HK-2 (cell line): ENCODE measurements around the gene TMEM163.
"Not testable (repeated sequence)": the region's sequence is repeated elsewhere in the genome, so short reads cannot be mapped to it uniquely, and the experiment has no call there.

Source experiments
- DNase-seq: peaks from one replicate; pipeline ENCODE4 v3.0.0-alpha.2; 2018; ENCODE audit not compliant: unreplicated experiment

TMEM163 gene

DNA sequence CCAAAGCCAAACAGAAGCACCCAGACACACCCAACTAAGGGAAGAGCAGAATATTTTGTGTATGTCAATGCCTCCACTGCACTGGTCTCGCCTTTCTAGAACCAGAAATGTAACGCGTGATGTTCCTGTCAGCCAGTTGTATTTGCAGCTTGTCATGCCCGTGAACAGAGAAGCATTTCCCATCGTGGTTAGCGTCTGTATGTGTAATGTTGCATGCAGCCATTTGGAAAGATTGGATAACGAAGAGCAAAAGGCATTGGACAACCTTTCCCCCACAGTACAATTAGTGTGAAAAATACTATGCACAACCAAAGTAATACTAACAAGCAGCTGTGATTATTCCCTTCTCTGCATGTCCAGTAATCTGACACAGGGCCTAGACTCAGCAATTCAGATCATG is 140.5 kb downstream of the TMEM163 start:
- DNase-seq: no peak

DNA sequence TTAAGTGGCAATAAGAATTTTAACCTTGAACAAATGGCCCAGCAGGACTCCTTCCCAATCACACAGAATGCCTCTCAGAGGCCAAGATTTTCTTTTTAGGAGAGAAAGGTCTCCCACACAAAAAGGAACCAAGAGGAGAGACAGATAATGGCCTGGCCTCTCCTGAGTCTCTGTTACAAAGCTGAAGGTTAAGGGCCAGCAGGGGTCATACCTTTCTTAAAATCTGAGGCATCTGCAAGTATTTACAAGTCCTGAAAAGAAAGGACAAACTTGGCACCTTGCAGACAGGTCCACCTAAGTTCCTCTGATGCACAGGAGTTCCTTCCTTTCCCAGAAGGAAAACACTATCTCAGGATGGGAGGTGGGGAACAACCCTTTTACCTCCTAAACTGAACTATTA is 142.3 kb downstream of the TMEM163 start:
- DNase-seq: no peak

DNA sequence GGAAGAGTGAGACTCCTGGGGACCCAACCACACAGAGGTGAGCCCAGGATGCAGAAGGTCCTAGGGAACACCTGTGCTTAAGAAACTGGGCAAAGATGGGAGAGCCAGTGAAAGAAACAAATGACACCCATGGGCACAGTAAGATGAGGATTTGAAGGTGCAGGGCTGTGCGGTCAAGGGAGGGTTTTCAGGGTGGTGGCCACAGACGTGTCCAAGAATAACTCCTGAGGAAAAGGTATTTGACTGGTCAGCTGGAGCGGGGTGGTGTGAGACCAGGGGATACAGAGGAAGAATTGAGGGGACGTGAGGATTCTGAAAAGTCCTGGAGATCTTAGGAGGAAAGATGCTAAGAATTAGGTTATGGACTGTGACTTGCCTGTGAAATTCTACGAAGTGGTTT is 142.9 kb downstream of the TMEM163 start:
- no peak for DNase-seq

DNA sequence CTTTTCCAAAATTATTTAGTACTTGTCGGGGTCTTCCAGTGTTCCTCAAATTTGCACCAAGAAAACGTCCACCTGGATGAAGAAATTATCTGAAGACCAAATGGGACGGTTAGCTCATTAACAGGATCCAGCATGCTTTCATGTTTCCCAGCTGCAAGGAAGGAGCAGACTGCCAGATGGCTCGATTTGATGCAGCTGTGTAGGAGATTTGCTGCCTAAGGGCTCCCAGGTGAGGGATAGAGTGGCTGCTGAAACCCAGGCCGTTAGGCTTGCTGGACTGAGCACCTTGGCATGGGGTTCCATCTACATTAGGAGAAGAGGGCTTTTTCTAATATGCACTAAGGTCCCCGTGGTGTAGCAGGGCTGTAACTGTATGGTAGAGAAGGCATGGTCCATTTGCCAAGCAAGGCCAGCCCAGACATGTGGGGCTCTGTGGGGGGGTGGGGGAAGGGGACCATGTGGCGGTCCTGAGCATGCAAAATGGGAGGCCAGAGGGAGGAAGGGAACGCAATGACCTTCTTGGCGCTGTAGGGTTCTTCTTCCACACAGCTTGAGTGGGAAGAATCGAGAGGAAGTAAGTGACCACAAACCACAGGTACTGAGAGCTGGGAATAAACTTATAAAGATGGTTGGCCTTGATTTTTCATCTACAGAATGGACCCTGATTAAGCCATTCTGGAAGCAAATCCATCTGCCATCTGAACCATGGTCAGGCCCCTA is 144.0 kb downstream of the TMEM163 start:
- no peak for DNase-seq

DNA sequence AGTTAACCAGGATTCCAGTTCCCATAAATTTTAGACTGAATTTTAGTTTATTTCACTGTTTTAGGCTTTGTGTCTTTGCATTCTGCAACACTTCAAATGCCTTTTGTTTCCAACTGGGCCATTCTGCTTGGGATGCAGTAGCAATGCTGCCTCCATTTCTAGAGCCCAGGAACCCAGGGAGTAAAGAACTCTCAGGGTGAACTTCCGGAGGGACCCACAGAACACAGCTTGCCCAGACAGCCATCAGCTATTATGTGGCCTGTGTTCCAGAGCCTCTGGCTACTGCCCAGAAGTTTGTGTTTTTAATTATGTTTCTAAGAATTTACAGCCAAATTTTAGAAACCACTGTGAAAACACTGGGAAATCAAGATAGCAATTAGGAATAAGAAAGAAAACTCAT is 145.1 kb downstream of the TMEM163 start:
- DNase-seq: no peak

DNA sequence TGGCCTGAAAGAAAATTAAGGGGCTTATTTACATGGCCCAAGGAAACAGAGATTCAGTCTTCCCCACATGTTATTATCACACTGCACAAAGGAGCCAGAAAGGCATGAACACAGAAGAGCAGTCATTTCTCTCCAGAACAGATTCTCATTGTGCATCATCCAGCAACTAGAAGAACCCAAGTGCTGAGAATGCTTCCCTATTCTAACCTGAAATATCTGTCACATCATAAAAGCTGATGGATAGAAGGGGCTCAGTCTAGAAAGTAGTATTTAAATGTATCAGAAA is 145.8 kb downstream of the TMEM163 start:
- no peak for DNase-seq

DNA sequence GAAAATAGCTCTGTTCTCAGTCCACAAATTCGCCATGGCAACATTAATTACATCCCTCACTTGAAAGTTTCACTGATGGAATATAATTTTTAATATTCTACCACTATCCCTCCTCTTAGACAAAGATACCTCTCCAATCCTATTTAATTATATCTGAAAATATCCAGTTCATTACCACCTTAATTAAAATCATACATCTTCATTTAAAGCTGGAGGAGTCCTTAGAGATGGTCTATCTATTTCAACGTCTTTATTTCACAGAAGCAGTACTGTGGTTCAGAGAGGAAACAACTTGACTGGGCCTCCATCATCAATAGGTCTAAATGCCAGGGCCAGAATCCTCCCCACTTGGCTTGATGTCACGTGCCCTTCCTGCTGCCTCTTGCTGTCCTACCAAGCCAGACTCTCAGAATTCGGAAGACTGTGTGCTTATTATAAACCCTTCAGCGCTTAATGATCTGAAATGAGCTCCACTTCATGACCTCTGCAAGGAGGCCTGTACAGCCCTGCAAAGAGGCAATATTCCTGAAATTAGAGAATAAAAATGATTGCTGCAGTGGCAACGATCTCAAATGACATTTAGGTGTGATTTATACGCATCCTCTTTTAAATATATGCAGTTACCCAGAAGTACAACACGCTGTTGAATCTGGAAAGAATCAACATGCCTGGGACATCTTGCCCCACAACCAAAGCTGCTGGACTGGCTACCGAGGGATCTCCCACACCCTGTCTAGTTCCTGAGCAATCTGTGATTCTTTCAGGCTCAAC is 146.3 kb downstream of the TMEM163 start:
- no peak for DNase-seq

DNA sequence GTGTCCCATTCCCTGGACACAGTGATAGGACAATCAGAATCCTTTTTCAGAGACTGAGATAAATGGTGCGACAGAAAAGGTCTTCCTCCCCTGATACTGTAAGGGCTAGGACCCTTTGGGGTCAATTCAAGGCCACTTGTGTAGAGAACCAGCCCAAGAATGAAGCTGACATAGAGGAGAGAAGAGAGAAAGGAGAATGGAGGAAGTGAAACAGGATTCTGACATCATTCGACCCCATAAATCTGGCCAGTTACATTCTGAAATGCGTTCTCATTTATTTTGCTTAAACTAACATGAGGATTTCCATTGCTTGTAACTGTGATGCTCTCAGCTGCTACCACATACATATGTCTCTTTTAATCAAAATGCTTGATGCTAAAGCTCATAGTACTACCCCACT is 148.1 kb downstream of the TMEM163 start:
- DNase-seq: no peak

DNA sequence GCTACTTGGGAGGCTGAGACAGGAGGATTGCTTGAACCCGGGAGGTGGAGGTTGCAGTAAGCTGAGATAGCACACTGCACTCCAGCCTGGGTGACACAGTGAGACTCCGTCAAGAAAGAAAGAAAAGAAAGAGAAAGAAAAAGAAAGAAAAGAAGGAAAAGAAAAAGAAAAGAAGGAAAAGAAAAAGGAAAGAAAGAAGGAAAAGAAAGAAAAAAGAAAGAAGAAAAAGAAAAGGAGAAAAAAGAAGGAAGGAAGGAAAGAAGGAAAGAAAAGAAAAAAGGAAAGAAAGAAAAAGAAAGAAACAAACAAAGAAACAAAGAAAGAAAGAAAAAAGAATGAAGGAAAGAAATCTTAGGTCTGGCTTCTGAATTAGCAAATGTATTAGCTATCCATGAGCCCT is 150.4 kb downstream of the TMEM163 start:
- no peak for DNase-seq

DNA sequence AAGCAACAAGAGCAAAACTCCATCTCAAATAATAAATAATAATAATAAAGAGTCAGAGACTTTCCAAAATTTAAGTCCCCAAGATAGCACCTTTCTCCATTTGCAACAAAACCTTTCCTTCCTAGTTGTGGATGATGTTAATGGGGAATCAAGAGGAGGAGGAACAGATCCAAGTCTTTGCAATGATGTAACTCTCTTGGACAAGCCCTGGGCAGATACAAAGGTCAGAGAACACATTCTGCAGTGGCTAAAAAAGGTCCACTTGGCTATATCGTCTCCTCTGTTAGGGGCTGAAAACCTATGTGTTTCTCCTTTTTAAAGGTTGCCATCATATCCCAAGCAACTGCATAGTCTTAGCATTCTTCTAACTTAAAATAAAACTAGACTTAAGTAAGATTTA is 151.1 kb downstream of the TMEM163 start:
- DNase-seq: no peak

DNA sequence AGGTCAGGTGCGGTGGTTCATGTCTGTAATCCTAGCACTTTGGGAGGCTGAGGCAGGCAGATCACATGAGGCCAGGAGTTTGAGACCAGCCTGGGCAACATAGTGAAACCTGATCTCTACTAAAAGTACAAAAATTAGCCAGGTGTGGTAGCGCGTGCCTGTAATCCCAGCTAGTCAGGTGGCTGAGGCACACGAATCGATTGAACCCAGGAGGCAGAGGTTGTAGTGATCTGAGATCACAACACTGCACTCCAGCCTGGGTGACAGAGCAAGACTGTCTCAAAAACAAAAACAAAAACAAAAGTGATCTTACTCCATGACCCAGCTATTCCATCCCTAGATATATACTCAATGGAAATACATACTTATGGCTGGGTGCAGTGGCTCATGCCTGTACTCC is 153.8 kb downstream of the TMEM163 start:
- DNase-seq: not testable (repeated sequence)

DNA sequence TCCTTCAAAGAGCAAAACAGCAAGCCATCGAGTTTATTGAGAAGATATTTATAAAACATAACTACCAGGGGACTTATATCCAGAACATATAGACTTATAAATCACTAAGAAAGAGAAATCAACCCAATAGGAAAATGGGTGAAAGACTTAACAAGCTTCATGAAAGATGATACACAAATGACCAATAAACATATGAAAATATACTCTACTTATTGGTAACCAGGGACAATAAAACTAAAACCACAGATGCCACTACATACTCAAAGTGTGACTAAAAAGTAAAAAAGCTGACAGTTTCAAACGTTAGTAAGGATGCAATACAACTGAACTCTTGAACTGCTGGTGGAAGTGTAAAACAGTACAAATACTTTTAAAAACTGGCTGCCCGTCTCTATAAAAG is 154.3 kb downstream of the TMEM163 start:
- DNase-seq: no peak

DNA sequence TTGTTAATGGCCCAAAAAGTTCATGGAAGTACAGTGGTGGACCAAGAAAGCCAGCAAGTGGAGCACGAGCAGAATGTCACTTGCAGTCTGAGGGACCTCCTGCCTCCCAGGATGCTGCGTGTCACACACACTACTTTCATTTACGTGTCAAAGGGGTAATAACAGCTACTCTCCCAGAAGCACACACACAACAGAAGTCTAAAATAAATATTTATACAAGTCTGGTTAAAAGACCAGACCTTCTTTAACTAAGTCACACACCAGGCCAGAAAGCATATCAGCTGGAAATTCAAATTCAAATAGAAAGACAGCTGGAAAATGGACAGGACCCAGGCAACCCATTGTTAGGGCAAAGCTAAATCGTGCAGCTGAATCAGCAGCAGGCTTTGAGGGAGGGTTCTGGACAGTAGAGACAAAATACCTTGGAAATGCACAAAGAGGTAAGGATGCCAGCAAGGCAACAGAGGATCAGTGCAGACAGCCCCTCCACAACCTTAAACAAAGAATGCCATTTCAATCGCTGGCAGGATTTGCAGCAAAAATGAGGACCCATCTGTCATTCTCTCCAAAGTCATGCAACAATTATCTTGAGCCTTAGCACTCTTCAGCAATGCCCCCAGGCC is 160.5 kb downstream of the TMEM163 start:
- no peak for DNase-seq

DNA sequence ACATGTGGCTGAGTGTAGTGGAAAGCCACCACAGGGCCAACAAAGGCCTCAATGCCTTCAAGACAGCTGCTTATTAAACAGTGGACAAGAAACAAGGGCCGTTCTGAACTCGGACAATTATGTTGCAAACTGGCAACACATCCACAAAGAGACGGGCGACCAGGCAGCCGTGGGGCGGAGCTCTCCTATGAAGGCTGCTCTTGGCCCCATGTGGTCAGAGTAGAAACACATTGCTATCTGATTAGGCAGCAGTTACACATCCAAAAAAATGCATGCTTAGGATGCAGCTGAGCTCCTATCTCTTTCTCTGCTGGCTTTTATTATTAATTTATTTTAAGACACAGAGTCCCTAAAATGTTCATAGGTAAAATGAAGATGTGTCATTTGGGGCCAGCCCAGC is 163.4 kb downstream of the TMEM163 start:
- no peak for DNase-seq

DNA sequence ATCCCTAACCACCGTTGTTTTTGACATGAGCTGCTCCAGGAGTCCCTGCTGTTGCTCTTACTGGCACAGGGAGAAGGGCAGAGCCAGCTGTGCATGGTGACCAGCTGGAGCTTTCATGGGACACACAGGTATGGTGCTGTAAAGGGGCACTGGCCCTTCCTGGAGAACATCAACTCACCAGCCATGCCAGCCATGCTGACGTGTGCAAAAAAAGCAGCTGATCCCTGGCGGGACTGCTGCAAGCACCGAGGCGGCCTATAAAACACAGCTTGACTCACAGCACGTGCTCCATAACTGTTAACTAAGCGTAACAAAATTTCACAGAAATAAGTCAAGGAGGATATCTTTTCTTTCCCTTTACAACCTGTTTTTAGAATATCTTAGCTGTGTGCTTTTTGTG is 165.1 kb downstream of the TMEM163 start:
- DNase-seq: no peak

DNA sequence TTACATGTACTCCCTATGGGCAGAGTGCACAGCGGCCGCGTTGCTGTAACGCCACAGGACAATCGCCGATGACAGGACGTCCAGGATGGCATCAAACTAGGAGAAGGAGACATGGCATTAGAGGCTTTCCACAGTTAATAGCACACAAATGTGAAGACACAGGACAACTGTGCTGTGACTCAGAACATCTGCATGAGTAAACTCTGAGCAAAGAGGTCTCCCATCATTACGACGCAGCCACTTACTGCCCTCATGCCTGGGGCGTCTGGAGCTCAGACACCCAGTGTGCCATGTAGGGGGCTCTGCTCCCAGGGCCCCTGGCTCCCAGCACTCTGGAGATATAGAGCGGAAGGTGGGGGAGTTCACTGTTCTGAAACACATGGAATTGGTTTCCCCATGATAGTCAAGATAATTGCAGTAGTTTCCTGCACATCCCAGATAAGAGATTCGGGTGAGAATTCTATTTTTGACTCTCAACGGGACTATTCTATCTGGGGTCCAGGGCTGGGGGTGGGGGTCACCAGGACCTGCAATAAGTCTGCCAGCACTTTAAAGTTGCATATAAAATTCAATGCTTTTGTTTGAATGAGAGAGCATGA is 168.1 kb downstream of the TMEM163 start:
- no peak for DNase-seq

DNA sequence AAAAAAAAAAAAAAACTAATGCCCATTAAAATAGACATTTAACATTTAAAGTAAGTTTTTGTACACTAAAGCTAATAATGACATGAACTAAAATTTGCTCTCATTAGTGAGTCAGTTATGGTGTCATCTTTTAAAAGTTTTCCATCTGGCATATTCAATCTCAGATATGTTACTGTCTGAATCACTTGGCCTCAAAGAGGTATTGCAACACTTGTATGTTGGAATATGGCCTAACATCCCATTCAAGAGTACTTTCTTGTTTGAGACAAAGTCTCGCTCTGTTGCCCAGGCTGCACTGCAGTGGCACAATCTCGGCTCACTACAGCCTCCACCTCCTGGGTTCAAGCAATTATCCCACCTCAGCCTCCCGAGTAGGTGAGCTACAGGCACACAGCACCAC is 169.7 kb downstream of the TMEM163 start:
- no peak for DNase-seq

DNA sequence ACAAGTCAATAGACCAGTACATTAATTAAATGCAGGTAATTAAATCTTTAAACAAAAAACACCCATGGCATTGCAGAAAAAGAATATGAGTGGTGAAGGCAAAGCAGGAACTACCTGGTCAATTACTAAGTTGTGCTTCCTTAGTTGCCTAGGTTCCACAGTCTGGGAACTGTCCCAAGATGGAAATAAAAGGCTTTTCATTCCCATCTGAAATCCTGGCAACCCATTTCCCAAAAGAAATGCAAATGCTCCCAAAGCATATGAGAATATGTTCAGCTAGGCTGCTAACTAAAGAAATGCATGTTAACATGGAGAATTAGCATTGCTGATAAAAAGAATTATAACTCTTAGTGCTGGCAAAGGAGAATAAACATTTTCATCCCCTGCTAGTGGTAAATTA is 177.8 kb downstream of the TMEM163 start:
- no peak for DNase-seq

DNA sequence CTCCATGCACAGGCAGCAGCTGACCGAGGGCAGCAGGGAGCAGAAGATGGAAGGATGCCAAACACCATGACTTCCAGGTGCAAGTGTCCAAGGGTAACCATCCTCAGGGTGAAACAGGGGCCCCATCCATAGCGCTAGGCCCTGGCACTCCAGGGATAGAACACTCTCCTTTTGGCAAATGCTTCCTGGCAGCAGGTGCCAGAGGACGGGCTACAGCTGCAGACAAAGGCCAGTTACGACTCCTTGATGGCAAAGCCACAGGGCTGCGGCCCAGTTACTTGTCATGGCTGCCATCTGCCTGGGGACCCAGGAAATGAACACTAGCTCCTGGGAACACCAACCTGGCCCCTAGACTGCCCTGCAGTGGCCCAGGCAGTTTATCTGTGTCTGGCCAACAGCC is 178.8 kb downstream of the TMEM163 start:
- DNase-seq: no peak

DNA sequence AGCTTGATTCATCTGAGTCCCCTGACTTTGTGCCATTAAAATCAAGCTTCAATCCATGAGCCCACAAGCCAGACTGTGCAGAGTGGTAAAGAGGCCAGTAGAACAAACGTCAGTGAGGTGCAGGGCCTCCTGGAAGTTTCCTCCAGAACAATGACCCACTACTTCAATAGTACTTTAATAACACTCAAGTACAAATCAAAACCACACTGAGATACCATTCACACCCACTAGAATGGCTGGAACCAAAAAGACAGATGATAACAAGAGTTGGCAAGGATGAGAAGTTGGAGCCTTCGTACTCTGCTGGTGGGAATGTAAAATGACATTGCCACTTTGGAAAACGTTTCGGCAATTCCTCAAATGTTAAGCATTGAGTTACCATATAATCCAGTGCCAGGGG is 181.1 kb downstream of the TMEM163 start:
- no peak for DNase-seq

DNA sequence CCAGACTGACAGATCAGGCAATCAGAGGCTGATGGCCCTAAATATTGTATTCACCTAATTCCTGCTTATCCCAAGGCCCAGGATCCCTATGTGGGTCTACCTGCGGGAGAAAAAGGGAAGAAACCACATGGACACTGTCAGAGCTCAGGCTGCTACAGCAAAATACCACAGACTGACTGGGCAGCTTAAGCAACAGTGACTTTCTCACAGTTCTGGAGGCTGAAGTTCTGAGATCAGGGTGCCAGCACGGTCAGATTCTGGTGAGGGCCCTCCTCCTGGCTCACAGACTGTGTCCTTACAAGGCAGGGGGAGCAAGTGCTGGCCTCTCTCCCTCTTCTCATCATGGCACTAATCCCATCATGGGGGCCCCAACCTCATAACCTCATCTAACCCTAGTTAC is 181.7 kb downstream of the TMEM163 start:
- DNase-seq: no peak

DNA sequence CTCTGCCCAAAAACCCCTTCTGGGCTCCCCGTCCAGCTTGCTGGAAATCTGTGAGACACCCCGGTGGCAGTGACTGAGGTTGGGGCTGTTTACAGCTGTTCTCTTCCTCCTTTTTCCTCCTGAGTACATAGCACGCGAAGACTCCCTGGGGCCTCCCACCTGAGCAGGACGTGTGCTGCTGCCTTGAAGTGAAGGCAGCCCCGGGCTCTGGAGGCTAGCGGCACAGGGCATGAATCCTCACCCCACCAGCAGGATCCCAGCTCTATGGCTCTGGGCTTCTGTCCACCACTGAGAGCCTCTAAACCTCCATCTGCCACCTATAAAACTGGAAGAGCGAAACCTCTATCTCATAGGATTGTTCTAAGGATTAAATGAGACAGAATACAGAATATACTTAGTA is 182.5 kb downstream of the TMEM163 start:
- no peak for DNase-seq

DNA sequence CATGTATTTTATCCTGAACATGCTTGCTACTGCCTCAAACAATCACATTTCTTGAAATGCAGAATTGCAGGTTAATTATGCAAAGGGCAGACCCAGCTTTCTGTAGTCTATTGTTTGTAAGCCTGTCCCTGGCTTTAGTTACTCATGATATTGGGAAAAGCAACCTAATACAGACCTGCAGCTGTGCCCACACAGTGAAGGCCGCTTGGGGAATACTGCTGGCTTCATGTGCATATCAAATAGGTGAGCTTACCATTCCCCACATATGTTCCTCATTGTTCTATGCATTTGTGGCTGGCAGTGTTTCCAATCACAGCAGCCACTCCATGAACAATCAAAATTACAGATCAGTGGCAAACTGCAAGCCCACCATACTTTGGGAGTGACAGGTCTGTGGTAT is 186.3 kb downstream of the TMEM163 start:
- DNase-seq: no peak
